ENCODE results near the gene SAXO2. TPM values are rescaled to one million over a fixed set of nuclear protein-coding genes. Genes with fewer than 3 reads are reported as not detected.

SAXO2 gene
- total RNA-seq: 0.39 TPM in 1 of 2 replicates, not detected in the other

DNA sequence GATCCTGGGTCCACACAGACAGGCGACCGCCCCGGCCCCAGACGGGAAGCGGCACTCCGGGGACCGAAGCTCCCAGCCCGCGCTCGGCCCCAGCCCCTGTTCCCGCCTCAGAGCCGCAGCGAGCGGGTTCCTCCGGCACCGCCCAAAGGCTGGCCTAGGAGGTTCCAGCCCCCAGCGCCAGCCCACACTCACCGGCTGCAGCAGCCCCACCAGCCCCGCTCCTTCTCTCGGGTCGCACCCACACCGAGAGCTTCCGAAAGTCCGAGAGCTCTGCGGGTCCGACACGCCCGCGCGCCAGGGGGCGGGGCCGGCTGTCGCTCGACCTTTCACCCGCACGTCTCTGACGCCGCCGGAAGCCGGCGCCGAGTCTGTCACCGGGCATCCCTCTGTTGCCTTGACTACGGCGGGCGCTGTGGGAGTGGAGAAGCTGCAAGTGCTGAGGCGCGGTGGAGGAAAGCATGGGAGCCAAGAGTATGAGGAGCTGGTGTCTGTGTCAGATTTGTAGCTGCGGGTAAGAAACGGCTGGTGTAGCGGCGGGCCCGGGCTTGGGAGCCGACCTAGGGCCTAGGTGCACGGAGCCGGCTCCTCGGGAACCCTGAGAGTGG lies at the start of gene SAXO2, which contains the start of gene EFL1:
Gene SAXO2, plus strand, starts transcription at position 397 of the 605 bp plus-strand sequence. Its CDS starts 62 bp downstream, at position 459.
Gene EFL1, minus strand, starts transcription at position 313 of the 605 bp plus-strand sequence. CDS start 956 bp downstream, outside the sequence.

Other genes starting within 250 kb of the SAXO2 start
- 8.9 and 12.2 TPM in 2 replicates for gene MEX3B, start 216.8 kb upstream of the SAXO2 start, total RNA-seq
- 7.5 and 15.0 TPM in 2 replicates for gene EFL1, start 84 bp upstream of the SAXO2 start, total RNA-seq
- gene GOLGA6L10, start 86.7 kb downstream of the SAXO2 start, total RNA-seq: 0.13 TPM in 1 of 2 replicates, not detected in the other
- 0.52 and 15.3 TPM in 2 replicates for gene GOLGA6L9, start 167.0 kb downstream of the SAXO2 start, total RNA-seq